Fibroblast of lung (primary cell): ENCODE measurements around the gene TARBP1.

ENCODE experiments used
- CTCF ChIP-seq, 2 donors: IDR thresholded peaks in 1 of 2; conservative IDR thresholded peaks in 1 of 2; 1 replicate in 1 of 2; 2 replicates in 1 of 2; pipeline ENCODE4 v1.5.1; 2011 to 2012; ENCODE audit warnings: low read length in 2 of 2, control low read depth in 1 of 2, inconsistent platforms in 1 of 2, low read depth in 1 of 2, mild to moderate bottlenecking in 1 of 2
- EZH2 ChIP-seq: IDR thresholded peaks from 2 replicates; pipeline ENCODE4 v1.5.1; 2012; ENCODE audit warnings: low read length, control low read depth, mild to moderate bottlenecking; ENCODE audit errors: missing control alignments

GRCh38 chr1:234413485-234413884 is 65.5 kb downstream of the TARBP1 start:
- TF ChIP-seq CTCF (conservative IDR thresholded peaks at IDR 0.05 in 1 of 2, IDR thresholded peaks at IDR 0.05 in 1 of 2; ENCODE audit: low read depth in 1 of 2, low read length in 2 of 2) (no peak), EZH2 (no peak)
